ENCODE measurements around the gene COPZ2.
A peak's percentile ranks its signal among the peaks of the same experiment; 100 is the strongest.

Gene COPZ2

GRCh38 chr17:47997586-47997985, 40.0 kb downstream of the COPZ2 start:
- Histone ChIP-seq H3K9me3 (ENCODE audit: control insufficient read depth, low read length) (no peaks in the 10 kb centered on the region), H3K4me3 (ENCODE audit: insufficient read depth, low read depth, low read length) (no peak overlapping the region), H3K27ac (ENCODE audit: insufficient read depth, low read depth, low read length, poor library complexity, severe bottlenecking) (no peak overlapping the region), H3K4me1 (ENCODE audit: control insufficient read depth, insufficient read depth, low read length) (peaks cover 57% of the 10 kb centered on the region), H3K27me3 (ENCODE audit: control insufficient read depth, insufficient read depth, low read length, poor library complexity, severe bottlenecking) (no peaks in the 10 kb centered on the region), H3K36me3 (ENCODE audit: control insufficient read depth, insufficient read depth, low read length) (no peaks in the 10 kb centered on the region)
- WGBS, 2 experiments: 93 to 94% methylated on average over 7 of the region's 7 CpGs

GRCh38 chr17:47996201-47996600, 41.4 kb downstream of the COPZ2 start:
- Histone ChIP-seq H3K27ac (ENCODE audit: insufficient read depth, low read depth, low read length, poor library complexity, severe bottlenecking) (peak overlapping the region; percentile 84), H3K9me3 (ENCODE audit: control insufficient read depth, low read length) (no peaks in the 10 kb centered on the region), H3K36me3 (ENCODE audit: control insufficient read depth, insufficient read depth, low read length) (no peaks in the 10 kb centered on the region), H3K4me1 (ENCODE audit: control insufficient read depth, insufficient read depth, low read length) (peaks cover 55% of the 10 kb centered on the region), H3K4me3 (ENCODE audit: insufficient read depth, low read depth, low read length) (no peak overlapping the region), H3K27me3 (ENCODE audit: control insufficient read depth, insufficient read depth, low read length, poor library complexity, severe bottlenecking) (no peaks in the 10 kb centered on the region)
- 82 to 86% methylated on average over 9 of the region's 9 CpGs for WGBS, 2 experiments

- Histone ChIP-seq H3K4me3 (ENCODE audit: insufficient read depth, low read depth, low read length) (no peak overlapping the region), H3K27me3 (ENCODE audit: control insufficient read depth, insufficient read depth, low read length, poor library complexity, severe bottlenecking) (no peaks in the 10 kb centered on the region), H3K9me3 (ENCODE audit: control insufficient read depth, low read length) (no peaks in the 10 kb centered on the region), H3K27ac (ENCODE audit: insufficient read depth, low read depth, low read length, poor library complexity, severe bottlenecking) (peak overlapping the region; percentile 84), H3K36me3 (ENCODE audit: control insufficient read depth, insufficient read depth, low read length) (no peaks in the 10 kb centered on the region), H3K4me1 (ENCODE audit: control insufficient read depth, insufficient read depth, low read length) (peaks cover 61% of the 10 kb centered on the region)
- 21 to 22% methylated on average over 13 of the region's 13 CpGs for WGBS, 2 experiments
Measured at GRCh38 chr17:47995241-47995935, 42.2 kb downstream of the COPZ2 start.

- H3K27ac ChIP-seq (ENCODE audit: insufficient read depth, low read depth, low read length, poor library complexity, severe bottlenecking): peak overlapping the region; percentile 84
- WGBS, 2 experiments: 80 to 88% methylated on average over 4 of the region's 4 CpGs
- H3K36me3 ChIP-seq (ENCODE audit: control insufficient read depth, insufficient read depth, low read length): no peaks in the 10 kb centered on the region
- H3K27me3 ChIP-seq (ENCODE audit: control insufficient read depth, insufficient read depth, low read length, poor library complexity, severe bottlenecking): no peaks in the 10 kb centered on the region
- no peak overlapping the region for H3K4me3 ChIP-seq (ENCODE audit: insufficient read depth, low read depth, low read length)
- peaks cover 63% of the 10 kb centered on the region for H3K4me1 ChIP-seq (ENCODE audit: control insufficient read depth, insufficient read depth, low read length)
- H3K9me3 ChIP-seq (ENCODE audit: control insufficient read depth, low read length): no peaks in the 10 kb centered on the region
Measured at GRCh38 chr17:47994724-47995123, 42.9 kb downstream of the COPZ2 start.

GRCh38 chr17:47993964-47994363, 43.6 kb downstream of the COPZ2 start:
- Histone ChIP-seq H3K4me3 (ENCODE audit: insufficient read depth, low read depth, low read length) (no peak overlapping the region), H3K27me3 (ENCODE audit: control insufficient read depth, insufficient read depth, low read length, poor library complexity, severe bottlenecking) (no peaks in the 10 kb centered on the region), H3K9me3 (ENCODE audit: control insufficient read depth, low read length) (no peaks in the 10 kb centered on the region), H3K27ac (ENCODE audit: insufficient read depth, low read depth, low read length, poor library complexity, severe bottlenecking) (no peak overlapping the region), H3K4me1 (ENCODE audit: control insufficient read depth, insufficient read depth, low read length) (peaks cover 69% of the 10 kb centered on the region), H3K36me3 (ENCODE audit: control insufficient read depth, insufficient read depth, low read length) (no peaks in the 10 kb centered on the region)
- WGBS, 2 experiments: 91% methylated on average over 5 of the region's 5 CpGs

- no peak overlapping the region for H3K27ac ChIP-seq (ENCODE audit: insufficient read depth, low read depth, low read length, poor library complexity, severe bottlenecking)
- H3K36me3 ChIP-seq (ENCODE audit: control insufficient read depth, insufficient read depth, low read length): no peaks in the 10 kb centered on the region
- H3K4me3 ChIP-seq (ENCODE audit: insufficient read depth, low read depth, low read length): no peak overlapping the region
- no peaks in the 10 kb centered on the region for H3K9me3 ChIP-seq (ENCODE audit: control insufficient read depth, low read length)
- H3K4me1 ChIP-seq (ENCODE audit: control insufficient read depth, insufficient read depth, low read length): peaks cover 77% of the 10 kb centered on the region
- WGBS, 2 experiments: 77 to 79% methylated on average over 9 of the region's 9 CpGs
- H3K27me3 ChIP-seq (ENCODE audit: control insufficient read depth, insufficient read depth, low read length, poor library complexity, severe bottlenecking): no peaks in the 10 kb centered on the region
Measured at GRCh38 chr17:47993031-47993564, 44.5 kb downstream of the COPZ2 start.

- WGBS, 2 experiments: 87 to 89% methylated on average over 4 of the region's 4 CpGs
- peaks cover 81% of the 10 kb centered on the region for H3K4me1 ChIP-seq (ENCODE audit: control insufficient read depth, insufficient read depth, low read length)
- peak overlapping the region; percentile 92 for H3K27ac ChIP-seq (ENCODE audit: insufficient read depth, low read depth, low read length, poor library complexity, severe bottlenecking)
- H3K36me3 ChIP-seq (ENCODE audit: control insufficient read depth, insufficient read depth, low read length): no peaks in the 10 kb centered on the region
- no peak overlapping the region for H3K4me3 ChIP-seq (ENCODE audit: insufficient read depth, low read depth, low read length)
- H3K9me3 ChIP-seq (ENCODE audit: control insufficient read depth, low read length): no peaks in the 10 kb centered on the region
- H3K27me3 ChIP-seq (ENCODE audit: control insufficient read depth, insufficient read depth, low read length, poor library complexity, severe bottlenecking): no peaks in the 10 kb centered on the region
Measured at GRCh38 chr17:47992216-47992615, 45.4 kb downstream of the COPZ2 start.

GRCh38 chr17:47990962-47991731, 46.5 kb downstream of the COPZ2 start:
- peak overlapping the region; percentile 92 for H3K27ac ChIP-seq (ENCODE audit: insufficient read depth, low read depth, low read length, poor library complexity, severe bottlenecking)
- peaks cover 85% of the 10 kb centered on the region for H3K4me1 ChIP-seq (ENCODE audit: control insufficient read depth, insufficient read depth, low read length)
- H3K4me3 ChIP-seq (ENCODE audit: insufficient read depth, low read depth, low read length): no peak overlapping the region
- WGBS, 2 experiments: 1% methylated on average over 14 of the region's 14 CpGs
- H3K9me3 ChIP-seq (ENCODE audit: control insufficient read depth, low read length): no peaks in the 10 kb centered on the region
- no peaks in the 10 kb centered on the region for H3K27me3 ChIP-seq (ENCODE audit: control insufficient read depth, insufficient read depth, low read length, poor library complexity, severe bottlenecking)
- H3K36me3 ChIP-seq (ENCODE audit: control insufficient read depth, insufficient read depth, low read length): no peaks in the 10 kb centered on the region

GRCh38 chr17:47989700-47990099, 47.9 kb downstream of the COPZ2 start:
- Histone ChIP-seq H3K4me1 (ENCODE audit: control insufficient read depth, insufficient read depth, low read length) (peaks cover 73% of the 10 kb centered on the region), H3K27ac (ENCODE audit: insufficient read depth, low read depth, low read length, poor library complexity, severe bottlenecking) (no peak overlapping the region), H3K27me3 (ENCODE audit: control insufficient read depth, insufficient read depth, low read length, poor library complexity, severe bottlenecking) (no peaks in the 10 kb centered on the region), H3K9me3 (ENCODE audit: control insufficient read depth, low read length) (no peaks in the 10 kb centered on the region), H3K4me3 (ENCODE audit: insufficient read depth, low read depth, low read length) (no peak overlapping the region), H3K36me3 (ENCODE audit: control insufficient read depth, insufficient read depth, low read length) (no peaks in the 10 kb centered on the region)
- 100% methylated on average over 1 of the region's 1 CpG; no CpG with 5 or more reads in 1 of the 2 experiments for WGBS, 2 experiments

- Histone ChIP-seq H3K4me3 (ENCODE audit: insufficient read depth, low read depth, low read length) (no peak overlapping the region), H3K27me3 (ENCODE audit: control insufficient read depth, insufficient read depth, low read length, poor library complexity, severe bottlenecking) (no peaks in the 10 kb centered on the region), H3K9me3 (ENCODE audit: control insufficient read depth, low read length) (no peaks in the 10 kb centered on the region), H3K4me1 (ENCODE audit: control insufficient read depth, insufficient read depth, low read length) (peaks cover 68% of the 10 kb centered on the region), H3K36me3 (ENCODE audit: control insufficient read depth, insufficient read depth, low read length) (no peaks in the 10 kb centered on the region), H3K27ac (ENCODE audit: insufficient read depth, low read depth, low read length, poor library complexity, severe bottlenecking) (no peak overlapping the region)
- WGBS, 2 experiments: 80 to 81% methylated on average over 10 of the region's 10 CpGs
Measured at GRCh38 chr17:47989159-47989558, 48.4 kb downstream of the COPZ2 start.

All from ectodermal cell (in vitro differentiated cells).